H1 (cell line): ENCODE results near the gene PAQR4. TPM values are rescaled to one million over a fixed set of nuclear protein-coding genes. Genes with fewer than 3 reads are reported as not detected.

Source experiments
- CTCF ChIA-PET: fragments of 300-600 bp; sonication (Branson Sonifier 250); formaldehyde crosslinking; loops from one replicate; lab custom pipeline; 2021; ENCODE audit not compliant: partially characterized antibody; lab: Charles Lee
- POLR2A ChIA-PET: fragments of 300-600 bp; sonication (Branson Sonifier 250); formaldehyde crosslinking; loops from one replicate; lab custom pipeline; 2021; ENCODE audit warnings: inconsistent platforms; ENCODE audit not compliant: partially characterized antibody; lab: Charles Lee
- DNase-seq, 2 experiments: peaks; one replicate each; pipeline versions ENCODE4 v3.0.0 to v3.0.0-alpha.2; 2010 to 2022; ENCODE audit warnings: low spot score in 2 of 2, low read depth in 1 of 2, mixed read lengths in 1 of 2
- FAIRE-seq: peaks from 2 replicates; lab custom pipeline; 2011; peaks lifted over from hg19 to GRCh38; lab: Jason Lieb, UNC
- H2AFZ ChIP-seq: 2 replicates; pipeline ENCODE4 v1.8.1; 2012; ENCODE audit warnings: low read length, inconsistent platforms
- H2AK5ac ChIP-seq: 2 replicates; pipeline ENCODE4 v1.6.1; 2013; ENCODE audit warnings: low read depth, low read length
- H2BK120ac ChIP-seq: replicated peaks from 2 replicates; pipeline ENCODE3; 2013; ENCODE audit warnings: low read depth, low read length, inconsistent platforms
- H2BK12ac ChIP-seq: 2 replicates; pipeline ENCODE4 v1.6.1; 2013; ENCODE audit warnings: low read depth, low read length
- H2BK15ac ChIP-seq: 2 replicates; pipeline ENCODE4 v1.6.1; 2013; ENCODE audit warnings: low read length
- H2BK20ac ChIP-seq: 2 replicates; pipeline ENCODE4 v1.6.1; 2013; ENCODE audit warnings: low read length
- H2BK5ac ChIP-seq: 2 replicates; pipeline ENCODE4 v1.6.1; 2013; ENCODE audit warnings: low read depth, low read length
- H3K14ac ChIP-seq: 2 replicates; pipeline ENCODE4 v1.6.1; 2013; ENCODE audit warnings: inconsistent platforms; ENCODE audit not compliant: insufficient read length
- H3K18ac ChIP-seq: 2 replicates; pipeline ENCODE4 v1.6.1; 2013; ENCODE audit warnings: low read length; ENCODE audit errors: extremely low read depth
- H3K23ac ChIP-seq: 2 replicates; pipeline ENCODE4 v1.6.1; 2013; ENCODE audit warnings: inconsistent platforms; ENCODE audit not compliant: insufficient read length
- H3K23me2 ChIP-seq: 2 replicates; pipeline ENCODE4 v1.6.1; 2013; ENCODE audit warnings: low read depth, low read length
- H3K27ac ChIP-seq: 2 replicates; pipeline ENCODE4 v1.6.1; 2011; ENCODE audit warnings: low read depth, low read length, inconsistent platforms
- H3K27me3 ChIP-seq, 4 experiments: replicated peaks in 1 of 4; 1 replicate in 1 of 4; 2 replicates in 3 of 4; pipeline versions ENCODE4 v1.6.1 to v1.8.1; 2011 to 2013; ENCODE audit warnings: low read length in 3 of 4, mild to moderate bottlenecking in 3 of 4, inconsistent platforms in 2 of 4, mixed read lengths in 2 of 4, moderate library complexity in 1 of 4; ENCODE audit not compliant: control insufficient read depth in 3 of 4, insufficient read depth in 3 of 4; ENCODE audit errors: extremely low read depth in 1 of 4
- H3K36me3 ChIP-seq, 4 experiments: 2 replicates each; pipeline versions ENCODE4 v1.6.1 to v1.8.1; 2011 to 2013; ENCODE audit warnings: mild to moderate bottlenecking in 4 of 4, low read length in 3 of 4, moderate library complexity in 2 of 4, control low read depth in 1 of 4, inconsistent platforms in 1 of 4; ENCODE audit not compliant: insufficient read depth in 4 of 4, control insufficient read depth in 2 of 4
- H3K4ac ChIP-seq: replicated peaks from 2 replicates; pipeline ENCODE3; 2013; ENCODE audit warnings: low read length, low read depth, mixed read lengths, inconsistent platforms; ENCODE audit not compliant: insufficient read length
- H3K4me1 ChIP-seq, 4 experiments: replicated peaks in 1 of 4; 1 replicate in 1 of 4; 2 replicates in 3 of 4; pipeline versions ENCODE4 v1.6.1 to v1.8.1; 2011 to 2013; ENCODE audit warnings: low read length in 3 of 4, inconsistent platforms in 2 of 4, mixed read lengths in 1 of 4; ENCODE audit not compliant: insufficient read depth in 4 of 4, control insufficient read depth in 3 of 4
- H3K4me2 ChIP-seq, 2 experiments: 2 replicates each; pipeline versions ENCODE4 v1.6.1 to v1.8.1; 2011 to 2013; ENCODE audit warnings: low read depth in 2 of 2, low read length in 2 of 2, control low read depth in 1 of 2, inconsistent platforms in 1 of 2, mild to moderate bottlenecking in 1 of 2; ENCODE audit not compliant: insufficient read depth in 1 of 2
- H3K4me3 ChIP-seq, 4 experiments: fragments of 200-600, 300-600 bp in 1 of 4; sonication (generic), shearing (Covaris generic), sonication (Bioruptor Twin) in 1 of 4; 2 replicates each; pipeline versions ENCODE4 v1.5.1 to v1.8.1; 2011 to 2016; ENCODE audit warnings: low read length in 4 of 4, low read depth in 3 of 4, control low read depth in 2 of 4, inconsistent platforms in 2 of 4, mild to moderate bottlenecking in 2 of 4, mixed read lengths in 1 of 4, moderate library complexity in 1 of 4; ENCODE audit not compliant: insufficient read depth in 2 of 4; ENCODE audit errors: extremely low read depth in 1 of 4
- H3K56ac ChIP-seq: replicated peaks from 2 replicates; pipeline ENCODE3; 2013; ENCODE audit warnings: low read depth, mild to moderate bottlenecking, mixed read lengths, low read length, inconsistent platforms; ENCODE audit not compliant: insufficient read length
- H3K79me1 ChIP-seq: 2 replicates; pipeline ENCODE4 v1.6.1; 2013; ENCODE audit warnings: low read depth, low read length, control low read depth
- H3K79me2 ChIP-seq, 2 experiments: 2 replicates each; pipeline versions ENCODE4 v1.6.1 to v1.8.1; 2012 to 2013; ENCODE audit warnings: low read length in 2 of 2, mild to moderate bottlenecking in 2 of 2, inconsistent platforms in 1 of 2; ENCODE audit not compliant: insufficient read depth in 2 of 2, control insufficient read depth in 1 of 2
- H3K9ac ChIP-seq, 4 experiments: replicated peaks in 1 of 4; 1 replicate in 1 of 4; 2 replicates in 3 of 4; pipeline versions ENCODE4 v1.6.1 to v1.8.1; 2011 to 2013; ENCODE audit warnings: low read depth in 3 of 4, low read length in 3 of 4, control low read depth in 2 of 4, mild to moderate bottlenecking in 2 of 4, moderate library complexity in 2 of 4, inconsistent platforms in 1 of 4; ENCODE audit errors: extremely low read depth in 1 of 4
- H3K9me3 ChIP-seq, 2 experiments: 2 replicates each; pipeline versions ENCODE4 v1.6.1 to v1.8.1; 2012 to 2013; ENCODE audit warnings: mild to moderate bottlenecking in 2 of 2, moderate library complexity in 2 of 2, control low read depth in 1 of 2, inconsistent platforms in 1 of 2, low read depth in 1 of 2, low read length in 1 of 2, mixed read lengths in 1 of 2; ENCODE audit not compliant: insufficient read depth in 2 of 2
- H4K20me1 ChIP-seq, 2 experiments: replicated peaks in 1 of 2; 2 replicates each; pipeline versions ENCODE3 to v1.8.1; 2011 to 2013; ENCODE audit warnings: inconsistent platforms in 2 of 2, low read length in 2 of 2, mild to moderate bottlenecking in 1 of 2; ENCODE audit not compliant: insufficient read depth in 2 of 2, control insufficient read depth in 1 of 2
- H4K5ac ChIP-seq: 2 replicates; pipeline ENCODE4 v1.6.1; 2013; ENCODE audit warnings: low read length, low read depth, mixed read lengths, inconsistent platforms; ENCODE audit not compliant: insufficient read length
- H4K8ac ChIP-seq: 2 replicates; pipeline ENCODE4 v1.8.0; 2013; ENCODE audit warnings: mild to moderate bottlenecking, moderate library complexity, low read length, inconsistent platforms; ENCODE audit not compliant: insufficient read depth; ENCODE audit errors: extremely low read depth
- H4K91ac ChIP-seq: replicated peaks from 2 replicates; pipeline ENCODE3; 2013; ENCODE audit warnings: low read length, mixed read lengths, inconsistent platforms; ENCODE audit not compliant: insufficient read length
- CHD2 ChIP-seq: IDR thresholded peaks from 2 replicates; pipeline ENCODE4 v1.6.1; 2012; ENCODE audit warnings: low read length, improper control_type of control experiment
- KDM4A ChIP-seq: IDR thresholded peaks from one replicate; pipeline ENCODE4 v1.7.1; 2012; ENCODE audit warnings: low read depth, mild to moderate bottlenecking, moderate library complexity, low read length, inconsistent platforms; ENCODE audit not compliant: severe bottlenecking
- MAFK ChIP-seq: IDR thresholded peaks from 2 replicates; pipeline ENCODE4 v1.6.1; 2012; ENCODE audit warnings: low read depth, mild to moderate bottlenecking, improper control_type of control experiment, low read length
- RAD21 ChIP-seq, 2 experiments: IDR thresholded peaks in 1 of 2; conservative IDR thresholded peaks in 1 of 2; 2 replicates each; pipeline ENCODE4 v1.6.1; 2011; ENCODE audit warnings: low read depth in 2 of 2, low read length in 2 of 2, improper control_type of control experiment in 1 of 2, inconsistent platforms in 1 of 2, mild to moderate bottlenecking in 1 of 2, moderate library complexity in 1 of 2
- SP1 ChIP-seq: IDR thresholded peaks from 2 replicates; pipeline ENCODE4 v1.6.1; 2011; ENCODE audit warnings: low read depth, low read length
- SP4 ChIP-seq: IDR thresholded peaks from 2 replicates; pipeline ENCODE4 v1.6.1; 2012; ENCODE audit warnings: low read length, inconsistent platforms
- SRF ChIP-seq: IDR thresholded peaks from 2 replicates; pipeline ENCODE4 v1.6.1; 2011; ENCODE audit warnings: mild to moderate bottlenecking, low read depth, low read length, moderate library complexity
- WGBS, 2 experiments: shearing (Covaris generic) in 1 of 2; methylation state at CpG; one replicate each; pipeline versions ENCODE4 v1.1.6 to v1.1.7; 2013 to 2015; ENCODE audit warnings: low lambda C conversion rate in 2 of 2, mixed read lengths in 2 of 2, inconsistent platforms in 1 of 2, low coverage in 1 of 2, missing lambda C conversion rate in 1 of 2; ENCODE audit not compliant: insufficient replicate concordance in 2 of 2, insufficient coverage in 1 of 2, insufficient read length in 1 of 2; ENCODE audit errors: extremely low coverage in 1 of 2, missing lambda C conversion rate in 1 of 2; 5-methylcytosine and 5-hydroxymethylcytosine counted together
- polyA plus RNA-seq, 7 experiments: library from polyadenylated mRNA; depleted of rRNA in 3 of 7; stranded (reverse) in 5 of 7; unstranded in 2 of 7; fragments of >200 nt in 5 of 7; fragments of 200-250 nt in 2 of 7; gene quantifications; 1 replicate in 5 of 7; 2 replicates in 1 of 7; 4 replicates in 1 of 7; pipeline versions ENCODE4 v1.2.1 to v1.2.3, GENCODE V29; 2011 to 2013; ENCODE audit warnings: missing spikeins in 2 of 7, mixed read lengths in 2 of 7
- total RNA-seq: library from RNA; stranded (reverse); fragmentation: NEBNext Ultra II Directional; extraction: Animal tissue kit (Norgen Biotek cat#: 25700); gene quantifications from 2 replicates; pipeline ENCODE4 v1.2.1, GENCODE V29; 2021

The PAQR4 gene
- total and polyA plus RNA-seq, 2 of the 8 experiments (the other 6 are each of a cell fraction or from before 2014, with no cell fraction given) = 28.2 to 34.6 TPM

DNA sequence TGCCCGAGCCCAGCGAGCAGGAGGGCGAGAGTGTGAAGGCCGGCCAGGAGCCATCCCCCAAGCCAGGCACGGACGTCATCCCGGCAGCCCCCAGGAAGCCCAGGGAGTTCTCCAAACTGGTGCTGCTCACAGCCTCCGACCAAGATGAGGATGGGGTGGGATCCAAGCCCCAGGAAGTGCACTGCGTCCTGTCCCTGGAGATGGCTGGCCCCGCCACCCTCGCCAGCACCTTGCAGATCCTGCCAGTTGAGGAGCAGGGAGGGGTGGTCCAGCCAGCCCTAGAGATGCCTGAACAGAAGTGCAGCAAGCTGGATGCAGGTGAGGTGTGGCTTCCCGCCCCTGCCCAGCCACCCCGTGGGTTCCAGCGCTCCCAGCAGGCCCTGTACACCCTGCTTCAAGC lies 39.5 kb upstream of the PAQR4 start:
- no peaks in the 10 kb centered on the region for H4K20me1 ChIP-seq
- H4K91ac ChIP-seq = no peak overlapping the region
- H3K4me2 ChIP-seq = no peak overlapping the region
- no peak overlapping the region for H3K27ac ChIP-seq
- no peak overlapping the region for H3K56ac ChIP-seq
- H2BK120ac ChIP-seq = no peak overlapping the region
- H3K9me3 ChIP-seq = no peaks in the 10 kb centered on the region
- no peaks in the 10 kb centered on the region; the same call in 1 of the 2 replicates for H3K23me2 ChIP-seq
- H3K9ac ChIP-seq = no peak overlapping the region
- H4K5ac ChIP-seq = no peak overlapping the region
- no peaks in the 10 kb centered on the region for H3K79me2 ChIP-seq
- H3K36me3 ChIP-seq = peaks cover 0 to 6% (median 2%) of the 10 kb centered on the region in 4 experiments; a peak in 2 of 8 replicates
- FAIRE-seq = no peak
- H3K4ac ChIP-seq = no peak overlapping the region
- no peak overlapping the region for H2AK5ac ChIP-seq
- no peak for DNase-seq
- no peak overlapping the region for H2BK15ac ChIP-seq
- WGBS, 2 experiments = 92% methylated on average over 14 of the region's 14 CpGs; no CpG with 5 or more reads in 1 of the 2 experiments
- H3K4me1 ChIP-seq = peaks cover 4 to 15% (median 9%) of the 10 kb centered on the region in 4 experiments
- no peaks in the 10 kb centered on the region for H3K27me3 ChIP-seq
- H3K18ac ChIP-seq = no peak overlapping the region
- POLR2A ChIA-PET = interaction anchor here (1.0 to 1.8 kb wide), 3 partner anchors 9 to 158 kb away, joined by 3 to 5 read pairs (median 3); no protein-coding TSS in a partner anchor
- 0 out of 2 replicates have a peak, but pooled peaks cover 3% of the 10 kb centered on the region for H3K79me1 ChIP-seq
- H3K4me3 ChIP-seq = no peak overlapping the region
- no peak overlapping the region for H2BK5ac ChIP-seq
- TF ChIP-seq CHD2 = no peak
- no peak for TF ChIP-seq KDM4A
- no peak for TF ChIP-seq SP4
- TF ChIP-seq MAFK = no peak
- TF ChIP-seq RAD21 (IDR thresholded peaks at IDR 0.05 in 1 of 2, conservative IDR thresholded peaks at IDR 0.05 in 1 of 2; ENCODE audit: low read depth in 2 of 2, low read length in 2 of 2) = no peak
- TF ChIP-seq SRF = no peak
- no peak for TF ChIP-seq SP1
- TF ChIP-seq, all 59 proteins: peak for 0
- Histone ChIP-seq H3K14ac (no peak overlapping the region), H2BK12ac (no peak overlapping the region), H2BK20ac (no peak overlapping the region), H2AFZ (no peak overlapping the region), H4K8ac (no peak overlapping the region), H3K23ac (no peak overlapping the region)
- CTCF ChIA-PET = interaction anchor here (0.6 to 4.3 kb wide), 8 partner anchors 10 to 118 kb away, joined by 3 to 15 read pairs (median 3); no protein-coding TSS in a partner anchor
